ENCODE measurements around the gene KRT80. TPM values are rescaled to one million over a fixed set of nuclear protein-coding genes. Genes with fewer than 3 reads are reported as not detected.

KRT80 gene
- total and polyA plus RNA-seq, 2 donors (not counting 3 experiments of a cell fraction or from before 2014, with no cell fraction given): 13.6 to 23.7 TPM

- no peaks in the 10 kb centered on the region for H3K9me1 ChIP-seq (replicated peaks; ENCODE audit: control insufficient read depth, extremely low read depth, insufficient read depth, low read length)
- H4K20me1 ChIP-seq (replicated peaks; ENCODE audit: control insufficient read depth, extremely low read depth, insufficient read depth, low read length): no peaks in the 10 kb centered on the region
- no peak overlapping the region for H3K27ac ChIP-seq (ENCODE audit: insufficient read depth, low read depth, low read length)
- TF ChIP-seq MYC (IDR thresholded peaks at IDR 0.05; ENCODE audit: low read depth, low read length) (no peak), GATA2 (IDR thresholded peaks at IDR 0.05; ENCODE audit: insufficient read depth, insufficient read length, low read depth, low read length) (no peak), JUN (IDR thresholded peaks at IDR 0.05; ENCODE audit: borderline replicate concordance, insufficient read depth, insufficient read length, low read depth) (no peak), CTCF (IDR thresholded peaks at IDR 0.05; ENCODE audit: extremely low read depth in 1 of 2, insufficient read depth in 1 of 2, low read depth in 1 of 2, low read length in 2 of 2) (no peak), EZH2 (IDR thresholded peaks at IDR 0.05; ENCODE audit: borderline replicate concordance, low read depth, low read length, severe bottlenecking) (no peak), MAX (IDR thresholded peaks at IDR 0.05; ENCODE audit: insufficient read depth, insufficient read length) (no peak), FOS (IDR thresholded peaks at IDR 0.05; ENCODE audit: borderline replicate concordance, insufficient read depth, low read length) (no peak), POLR2AphosphoS5 (IDR thresholded peaks at IDR 0.05; ENCODE audit: insufficient read depth, low read depth, low read length) (no peak), POLR2A (IDR thresholded peaks at IDR 0.05; ENCODE audit: low read depth, low read length) (no peak)
- H3K9me3 ChIP-seq (replicated peaks; ENCODE audit: control insufficient read depth, insufficient read depth, low read length): no peaks in the 10 kb centered on the region
- no peak overlapping the region for H3K9ac ChIP-seq (replicated peaks; ENCODE audit: extremely low read depth, insufficient read depth, low read length)
- BruUV-seq (replicated peaks): no TSS peak
- no peaks in the 10 kb centered on the region for H3K27me3 ChIP-seq (ENCODE audit: control insufficient read depth in 2 of 2, insufficient read depth in 2 of 2, low read length in 2 of 2)
- intact Hi-C loops (cut with micrococcal nuclease) (no loop called here), dilution Hi-C loops (cut with MboI; ENCODE audit: extremely low pct_ligation_motif_present, low sequenced_read_pairs) (no loop called here)
- H3K4me2 ChIP-seq (ENCODE audit: insufficient read depth, low read length): no peak overlapping the region
- no peaks in the 10 kb centered on the region for H3K79me2 ChIP-seq (ENCODE audit: control insufficient read depth, insufficient read depth, low read length)
- no peak overlapping the region for H2AFZ ChIP-seq (ENCODE audit: low read depth, low read length)
- H3K36me3 ChIP-seq (ENCODE audit: control insufficient read depth in 2 of 2, extremely low read depth in 1 of 2, insufficient read depth in 2 of 2, low read length in 2 of 2): no peaks in the 10 kb centered on the region
- DNase-seq (ENCODE audit: low read depth, low spot score) (no peak), FAIRE-seq (no peak)
- POLR2A ChIA-PET: no interaction called here
- H3K4me1 ChIP-seq (ENCODE audit: control insufficient read depth, extremely low read depth, insufficient read depth, low read length): peaks cover 4% of the 10 kb centered on the region
- H3K4me3 ChIP-seq (replicated peaks in 1 of 3; ENCODE audit: insufficient read depth in 1 of 3, low read depth in 1 of 3, low read length in 3 of 3): no peak overlapping the region
- CTCF ChIA-PET: interaction anchor here (1.1 to 1.7 kb wide), 6 partner anchors 9 to 71 kb away, joined by 3 to 11 read pairs (median 4); no protein-coding TSS in a partner anchor
Observed at GRCh38 chr12:52208424-52209165, 16.8 kb upstream of the KRT80 start.

Measured in endothelial cell of umbilical vein (primary cell).